ENCODE measurements around the gene LRRC58. TPM values are rescaled to one million over a fixed set of nuclear protein-coding genes. Genes with fewer than 3 reads are reported as not detected.

The LRRC58 gene
- total RNA-seq, 1 experiment from 2014 or later = 29.5 TPM

DNA sequence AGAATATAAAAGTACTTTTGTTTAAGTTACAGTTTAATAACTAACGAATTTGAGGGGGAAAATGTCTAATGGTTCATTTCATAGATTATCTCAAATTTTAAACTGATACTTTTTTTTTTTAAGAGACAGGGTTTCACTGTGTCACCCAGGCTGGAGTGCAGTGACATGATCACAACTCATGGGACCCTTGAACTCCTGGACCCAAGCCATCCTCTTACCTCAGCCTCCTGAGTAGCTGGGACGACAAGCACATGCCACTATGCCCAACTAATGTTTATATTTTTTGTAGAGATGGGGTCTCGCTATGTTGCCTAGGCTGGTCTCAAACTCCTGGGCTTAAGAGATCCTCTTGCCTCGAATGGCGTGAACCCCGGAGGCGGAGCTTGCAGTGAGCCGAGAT lies 16.5 kb downstream of the LRRC58 start:
- Histone ChIP-seq H3K27ac (ENCODE audit: low read length) (no peak overlapping the region), H3K27me3 (ENCODE audit: control insufficient read depth, insufficient read depth, low read length) (no peaks in the 10 kb centered on the region), H3K4me3 (ENCODE audit: low read depth in 2 of 2, low read length in 2 of 2) (no peak overlapping the region), H3K36me3 (ENCODE audit: control insufficient read depth, insufficient read depth, low read length) (peaks cover 31% of the 10 kb centered on the region), H3K4me1 (ENCODE audit: control insufficient read depth, insufficient read depth, low read length) (no peaks in the 10 kb centered on the region), H3K9me3 (ENCODE audit: control insufficient read depth, insufficient read depth, low read depth, low read length) (no peaks in the 10 kb centered on the region)
- ChIA-PET CTCF (no interaction called here), POLR2A (no interaction called here)
- DNase-seq (ENCODE audit: low read depth, low spot score) = no peak
- in situ Hi-C loops (cut with HindIII; ENCODE audit: low pct_unique_long_range_greater_than_20kb, low sequenced_read_pairs) = no loop called here
- TF ChIP-seq TCF7L2 (IDR thresholded peaks at IDR 0.05; ENCODE audit: low read depth, low read length) (no peak), SIN3A (IDR thresholded peaks at IDR 0.05; ENCODE audit: borderline replicate concordance, insufficient read depth, low read depth, low read length) (no peak), POLR2AphosphoS5 (IDR thresholded peaks at IDR 0.05; ENCODE audit: low read depth, low read length) (no peak)
- TF ChIP-seq, protein P1, sequence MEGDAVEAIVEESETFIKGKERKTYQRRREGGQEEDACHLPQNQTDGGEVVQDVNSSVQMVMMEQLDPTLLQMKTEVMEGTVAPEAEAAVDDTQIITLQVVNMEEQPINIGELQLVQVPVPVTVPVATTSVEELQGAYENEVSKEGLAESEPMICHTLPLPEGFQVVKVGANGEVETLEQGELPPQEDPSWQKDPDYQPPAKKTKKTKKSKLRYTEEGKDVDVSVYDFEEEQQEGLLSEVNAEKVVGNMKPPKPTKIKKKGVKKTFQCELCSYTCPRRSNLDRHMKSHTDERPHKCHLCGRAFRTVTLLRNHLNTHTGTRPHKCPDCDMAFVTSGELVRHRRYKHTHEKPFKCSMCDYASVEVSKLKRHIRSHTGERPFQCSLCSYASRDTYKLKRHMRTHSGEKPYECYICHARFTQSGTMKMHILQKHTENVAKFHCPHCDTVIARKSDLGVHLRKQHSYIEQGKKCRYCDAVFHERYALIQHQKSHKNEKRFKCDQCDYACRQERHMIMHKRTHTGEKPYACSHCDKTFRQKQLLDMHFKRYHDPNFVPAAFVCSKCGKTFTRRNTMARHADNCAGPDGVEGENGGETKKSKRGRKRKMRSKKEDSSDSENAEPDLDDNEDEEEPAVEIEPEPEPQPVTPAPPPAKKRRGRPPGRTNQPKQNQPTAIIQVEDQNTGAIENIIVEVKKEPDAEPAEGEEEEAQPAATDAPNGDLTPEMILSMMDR (IDR thresholded peaks at IDR 0.05) = no peak
- TF ChIP-seq, protein P2, sequence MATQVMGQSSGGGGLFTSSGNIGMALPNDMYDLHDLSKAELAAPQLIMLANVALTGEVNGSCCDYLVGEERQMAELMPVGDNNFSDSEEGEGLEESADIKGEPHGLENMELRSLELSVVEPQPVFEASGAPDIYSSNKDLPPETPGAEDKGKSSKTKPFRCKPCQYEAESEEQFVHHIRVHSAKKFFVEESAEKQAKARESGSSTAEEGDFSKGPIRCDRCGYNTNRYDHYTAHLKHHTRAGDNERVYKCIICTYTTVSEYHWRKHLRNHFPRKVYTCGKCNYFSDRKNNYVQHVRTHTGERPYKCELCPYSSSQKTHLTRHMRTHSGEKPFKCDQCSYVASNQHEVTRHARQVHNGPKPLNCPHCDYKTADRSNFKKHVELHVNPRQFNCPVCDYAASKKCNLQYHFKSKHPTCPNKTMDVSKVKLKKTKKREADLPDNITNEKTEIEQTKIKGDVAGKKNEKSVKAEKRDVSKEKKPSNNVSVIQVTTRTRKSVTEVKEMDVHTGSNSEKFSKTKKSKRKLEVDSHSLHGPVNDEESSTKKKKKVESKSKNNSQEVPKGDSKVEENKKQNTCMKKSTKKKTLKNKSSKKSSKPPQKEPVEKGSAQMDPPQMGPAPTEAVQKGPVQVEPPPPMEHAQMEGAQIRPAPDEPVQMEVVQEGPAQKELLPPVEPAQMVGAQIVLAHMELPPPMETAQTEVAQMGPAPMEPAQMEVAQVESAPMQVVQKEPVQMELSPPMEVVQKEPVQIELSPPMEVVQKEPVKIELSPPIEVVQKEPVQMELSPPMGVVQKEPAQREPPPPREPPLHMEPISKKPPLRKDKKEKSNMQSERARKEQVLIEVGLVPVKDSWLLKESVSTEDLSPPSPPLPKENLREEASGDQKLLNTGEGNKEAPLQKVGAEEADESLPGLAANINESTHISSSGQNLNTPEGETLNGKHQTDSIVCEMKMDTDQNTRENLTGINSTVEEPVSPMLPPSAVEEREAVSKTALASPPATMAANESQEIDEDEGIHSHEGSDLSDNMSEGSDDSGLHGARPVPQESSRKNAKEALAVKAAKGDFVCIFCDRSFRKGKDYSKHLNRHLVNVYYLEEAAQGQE (IDR thresholded peaks at IDR 0.05; ENCODE audit: insufficient read depth in 1 of 2, low read depth in 2 of 2, low read length in 1 of 2) = no peak
- no peak for ATAC-seq
- intact Hi-C loops (cut with micrococcal nuclease; ENCODE audit: unreplicated experiment) = no loop called here
- BruUV-seq (replicated peaks) = no TSS peak

DNA sequence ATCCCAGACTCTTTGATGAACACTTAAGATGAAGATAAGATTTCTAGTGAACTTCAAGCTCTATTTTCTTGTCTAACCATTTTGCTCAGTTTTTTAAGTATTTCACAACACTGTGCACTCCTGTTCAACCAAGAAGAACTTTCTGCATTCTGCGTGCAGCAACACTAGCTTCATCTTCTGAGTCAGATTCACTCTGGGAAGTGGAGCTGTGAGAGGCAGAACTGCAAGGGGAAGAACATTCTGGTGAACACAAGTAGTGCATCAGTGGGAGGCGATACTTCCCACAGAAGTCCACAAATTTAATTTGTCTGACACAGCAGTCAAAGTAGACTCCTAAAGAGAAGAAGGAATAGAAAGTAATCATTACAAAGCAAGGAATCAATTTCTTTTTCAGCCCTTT lies 18.1 kb downstream of the LRRC58 start:
- no TSS peak for BruUV-seq (replicated peaks)
- ChIA-PET POLR2A (no interaction called here), CTCF (no interaction called here)
- in situ Hi-C loops (cut with HindIII; ENCODE audit: low pct_unique_long_range_greater_than_20kb, low sequenced_read_pairs) = no loop called here
- ATAC-seq (no peak), DNase-seq (ENCODE audit: low read depth, low spot score) (no peak)
- Histone ChIP-seq H3K9me3 (ENCODE audit: control insufficient read depth, insufficient read depth, low read depth, low read length) (no peaks in the 10 kb centered on the region), H3K4me1 (ENCODE audit: control insufficient read depth, insufficient read depth, low read length) (no peaks in the 10 kb centered on the region), H3K27me3 (ENCODE audit: control insufficient read depth, insufficient read depth, low read length) (no peaks in the 10 kb centered on the region), H3K4me3 (ENCODE audit: low read depth in 2 of 2, low read length in 2 of 2) (no peak overlapping the region), H3K27ac (ENCODE audit: low read length) (no peak overlapping the region), H3K36me3 (ENCODE audit: control insufficient read depth, insufficient read depth, low read length) (peaks cover 34% of the 10 kb centered on the region)
- no peak for TF ChIP-seq TCF7L2 (IDR thresholded peaks at IDR 0.05; ENCODE audit: low read depth, low read length)
- no peak for TF ChIP-seq POLR2AphosphoS5 (IDR thresholded peaks at IDR 0.05; ENCODE audit: low read depth, low read length)
- TF ChIP-seq, protein P2 (IDR thresholded peaks at IDR 0.05; ENCODE audit: insufficient read depth in 1 of 2, low read depth in 2 of 2, low read length in 1 of 2) = no peak
- TF ChIP-seq, protein P1 (IDR thresholded peaks at IDR 0.05) = no peak
- no peak for TF ChIP-seq SIN3A (IDR thresholded peaks at IDR 0.05; ENCODE audit: borderline replicate concordance, insufficient read depth, low read depth, low read length)
- intact Hi-C loops (cut with micrococcal nuclease; ENCODE audit: unreplicated experiment) = no loop called here
